Measurements from ENCODE around the gene DIDO1. TPM values are rescaled to one million over a fixed set of nuclear protein-coding genes. Genes with fewer than 3 reads are reported as not detected.

Gene DIDO1
- total RNA-seq, 3 donors from 2014 or later = 59.8 to 83.1 (median 64.9) TPM

- TF ChIP-seq CTCF (IDR thresholded peaks at IDR 0.05) (no peak), POLR2A (IDR thresholded peaks at IDR 0.05) (no peak), POLR2AphosphoS5 (IDR thresholded peaks at IDR 0.05) (no peak)
- H3K27ac ChIP-seq = peak overlapping the region in 1 of 2 donors; percentile 82
- no peaks in the 10 kb centered on the region for H3K9me3 ChIP-seq
- intact Hi-C loops (cut with DNase I; ENCODE audit: low total_unique reads) = no loop called here
- no peak for DNase-seq (ENCODE audit: low spot score in 2 of 2)
- H3K36me3 ChIP-seq = no peaks in the 10 kb centered on the region
- H3K27me3 ChIP-seq = no peaks in the 10 kb centered on the region
- peak overlapping the region in 1 of 3 donors; percentile 60 for H3K4me3 ChIP-seq
- peaks cover 6 to 8% of the 10 kb centered on the region in 2 donors for H3K4me1 ChIP-seq
Observed at GRCh38 chr20:62836967-62837490, 89.3 kb downstream of the DIDO1 start.

GRCh38 chr20:62835931-62836861 lies 90.1 kb downstream of the DIDO1 start:
- Histone ChIP-seq H3K9me3 (no peaks in the 10 kb centered on the region), H3K4me3 (peak overlapping the region in 2 of 3 donors; percentile 36 to 60), H3K36me3 (no peaks in the 10 kb centered on the region), H3K27ac (peak overlapping the region in 1 of 2 donors; percentile 82), H3K27me3 (no peaks in the 10 kb centered on the region), H3K4me1 (peaks cover 7 to 9% of the 10 kb centered on the region in 2 donors)
- TF ChIP-seq POLR2A (IDR thresholded peaks at IDR 0.05) = no peak
- TF ChIP-seq CTCF (IDR thresholded peaks at IDR 0.05) = no peak
- TF ChIP-seq POLR2AphosphoS5 (IDR thresholded peaks at IDR 0.05) = peak in 1 of 3 donors; percentile 30
- DNase-seq (ENCODE audit: low spot score in 2 of 2) = no peak
- intact Hi-C loops (cut with DNase I; ENCODE audit: low total_unique reads) = no loop called here

GRCh38 chr20:62834967-62835730 lies 91.2 kb downstream of the DIDO1 start:
- Histone ChIP-seq H3K4me3 (no peak overlapping the region), H3K27ac (no peak overlapping the region), H3K27me3 (no peaks in the 10 kb centered on the region), H3K4me1 (peaks cover 7 to 9% of the 10 kb centered on the region in 2 donors), H3K36me3 (no peaks in the 10 kb centered on the region), H3K9me3 (no peaks in the 10 kb centered on the region)
- DNase-seq (ENCODE audit: low spot score in 2 of 2) = no peak
- TF ChIP-seq POLR2A (IDR thresholded peaks at IDR 0.05) = no peak
- TF ChIP-seq CTCF (IDR thresholded peaks at IDR 0.05) = no peak
- TF ChIP-seq POLR2AphosphoS5 (IDR thresholded peaks at IDR 0.05) = no peak
- intact Hi-C loops (cut with DNase I; ENCODE audit: low total_unique reads) = loop anchor here (1.0 kb wide), 1 partner anchor 23 kb away; no protein-coding TSS in a partner anchor

GRCh38 chr20:62832951-62833391 lies 93.3 kb downstream of the DIDO1 start:
- Histone ChIP-seq H3K36me3 (no peaks in the 10 kb centered on the region), H3K27me3 (no peaks in the 10 kb centered on the region), H3K4me3 (peak overlapping the region in 2 of 3 donors; percentile 38 to 43), H3K9me3 (no peaks in the 10 kb centered on the region), H3K27ac (peak overlapping the region in 1 of 2 donors; percentile 69), H3K4me1 (peaks cover 7 to 9% of the 10 kb centered on the region in 2 donors)
- no peak for DNase-seq (ENCODE audit: low spot score in 2 of 2)
- no peak for TF ChIP-seq CTCF (IDR thresholded peaks at IDR 0.05)
- TF ChIP-seq POLR2AphosphoS5 (IDR thresholded peaks at IDR 0.05) = no peak
- TF ChIP-seq POLR2A (IDR thresholded peaks at IDR 0.05) = no peak
- intact Hi-C loops (cut with DNase I; ENCODE audit: low total_unique reads) = no loop called here
